GDM1 (cell line): ENCODE measurements around the gene SLITRK1.

Experiments
- DNase-seq: peaks from one replicate; lab custom pipeline; 2025; lab: John Stamatoyannopoulos, UW

The SLITRK1 gene

GRCh38 chr13:83865161-83866137 is 16.8 kb downstream of the SLITRK1 start:
- no peak for DNase-seq

- no peak for DNase-seq
These were observed 28.5 kb downstream of the SLITRK1 start for GRCh38 chr13:83853771-83854170.

GRCh38 chr13:83845106-83845505 is 37.2 kb downstream of the SLITRK1 start:
- no peak for DNase-seq

GRCh38 chr13:83839146-83839545 is 43.1 kb downstream of the SLITRK1 start:
- DNase-seq: no peak

- no peak for DNase-seq
These were observed 50.5 kb downstream of the SLITRK1 start for GRCh38 chr13:83831796-83832195.

GRCh38 chr13:83829810-83830209 is 52.5 kb downstream of the SLITRK1 start:
- DNase-seq: no peak

GRCh38 chr13:83827338-83827737 is 54.9 kb downstream of the SLITRK1 start:
- DNase-seq: no peak
